Osteocyte (in vitro differentiated cells): ENCODE measurements around the gene APOL1. TPM values are rescaled to one million over a fixed set of nuclear protein-coding genes. Genes with fewer than 3 reads are reported as not detected.
A peak's percentile ranks its signal among the peaks of the same experiment; 100 is the strongest.
"Not testable (repeated sequence)": the region's sequence is repeated elsewhere in the genome, so short reads cannot be mapped to it uniquely, and the experiment has no call there.

Experiments
- DNase-seq: peaks from one replicate; pipeline ENCODE4 v3.0.0; 2021; ENCODE audit warnings: mixed read lengths; ENCODE audit not compliant: unreplicated experiment; ENCODE audit errors: extremely low spot score
- H3K27ac Mint-ChIP-seq: one replicate; pipeline ENCODE4 v1.8.0; 2021; ENCODE audit warnings: mild to moderate bottlenecking, mixed read lengths; ENCODE audit not compliant: unreplicated experiment
- H3K27me3 Mint-ChIP-seq: one replicate; pipeline ENCODE4 v1.8.0; 2021; ENCODE audit warnings: mixed read lengths; ENCODE audit not compliant: unreplicated experiment
- H3K36me3 Mint-ChIP-seq: one replicate; pipeline ENCODE4 v1.8.0; 2021; ENCODE audit warnings: mixed read lengths; ENCODE audit not compliant: unreplicated experiment
- H3K4me1 Mint-ChIP-seq: one replicate; pipeline ENCODE4 v1.8.0; 2021; ENCODE audit warnings: mixed read lengths; ENCODE audit not compliant: unreplicated experiment
- H3K4me3 Mint-ChIP-seq: one replicate; pipeline ENCODE4 v1.8.0; 2021; ENCODE audit warnings: mild to moderate bottlenecking, moderate library complexity, mixed read lengths; ENCODE audit not compliant: unreplicated experiment
- H3K9me3 Mint-ChIP-seq: one replicate; pipeline ENCODE4 v1.8.0; 2021; ENCODE audit warnings: mixed read lengths; ENCODE audit not compliant: unreplicated experiment
- total RNA-seq: library from RNA; stranded (reverse); gene quantifications from 2 replicates; pipeline ENCODE4 v1.2.1, GENCODE V29; 2021
- TF ChIP-seq, protein P1 (sequence below): fragments of 200-600 bp; sonication (generic); IDR thresholded peaks from 2 replicates; pipeline ENCODE4 v1.5.0; 2021; ENCODE audit warnings: antibody characterized with exemption, mild to moderate bottlenecking, moderate library complexity

The APOL1 gene
- total RNA-seq, 1 donor from 2014 or later = 16.2 TPM

DNA sequence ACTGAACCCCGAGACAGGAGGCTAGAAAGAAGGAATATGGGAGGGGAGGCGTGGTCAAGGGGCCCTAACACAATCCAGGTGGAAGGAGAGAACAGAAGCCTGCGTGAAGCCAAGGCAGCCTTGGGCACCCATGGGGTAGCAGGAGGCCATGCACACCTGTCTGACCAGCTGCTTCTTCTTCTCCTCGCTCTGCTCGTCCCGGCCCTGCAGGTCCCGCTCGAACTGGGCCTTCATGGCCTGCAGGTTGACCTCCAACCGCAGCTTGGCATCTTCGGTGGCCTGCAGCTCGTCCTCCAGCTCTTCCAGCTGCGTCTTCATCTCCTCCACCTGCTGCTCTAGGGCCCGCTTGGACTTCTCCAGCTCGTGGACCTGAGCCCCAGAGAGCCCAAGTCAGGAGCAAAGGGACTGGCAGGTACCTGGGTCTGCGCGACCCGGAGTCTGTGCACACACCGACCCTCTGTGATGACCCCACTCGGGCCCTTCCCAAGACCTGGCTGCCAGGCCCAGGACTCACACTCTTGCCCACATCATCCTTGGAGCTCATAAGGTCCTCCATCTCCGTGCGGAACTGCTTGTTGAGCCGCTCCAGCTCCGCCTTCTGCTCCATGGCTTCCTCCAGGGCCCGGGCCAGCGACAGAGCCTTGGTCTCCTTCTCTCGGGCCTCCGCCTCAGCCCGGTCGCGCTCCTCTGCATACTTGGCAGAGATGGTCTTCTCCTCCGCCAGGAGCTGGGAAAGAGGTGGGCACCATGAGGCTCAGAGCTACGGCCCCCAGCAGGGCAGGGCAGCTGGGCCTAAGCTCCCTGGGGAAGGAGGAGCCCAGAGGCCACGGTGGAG lies 35.9 kb downstream of the APOL1 start:
- Mint-ChIP-seq H3K9me3 (no peaks in the 10 kb centered on the region), H3K36me3 (peaks cover 48% of the 10 kb centered on the region), H3K27me3 (no peaks in the 10 kb centered on the region), H3K4me1 (peaks cover 7% of the 10 kb centered on the region), H3K27ac (peak overlapping the region; percentile 59), H3K4me3 (no peak overlapping the region)
- no peak for DNase-seq
- TF ChIP-seq, protein P1, sequence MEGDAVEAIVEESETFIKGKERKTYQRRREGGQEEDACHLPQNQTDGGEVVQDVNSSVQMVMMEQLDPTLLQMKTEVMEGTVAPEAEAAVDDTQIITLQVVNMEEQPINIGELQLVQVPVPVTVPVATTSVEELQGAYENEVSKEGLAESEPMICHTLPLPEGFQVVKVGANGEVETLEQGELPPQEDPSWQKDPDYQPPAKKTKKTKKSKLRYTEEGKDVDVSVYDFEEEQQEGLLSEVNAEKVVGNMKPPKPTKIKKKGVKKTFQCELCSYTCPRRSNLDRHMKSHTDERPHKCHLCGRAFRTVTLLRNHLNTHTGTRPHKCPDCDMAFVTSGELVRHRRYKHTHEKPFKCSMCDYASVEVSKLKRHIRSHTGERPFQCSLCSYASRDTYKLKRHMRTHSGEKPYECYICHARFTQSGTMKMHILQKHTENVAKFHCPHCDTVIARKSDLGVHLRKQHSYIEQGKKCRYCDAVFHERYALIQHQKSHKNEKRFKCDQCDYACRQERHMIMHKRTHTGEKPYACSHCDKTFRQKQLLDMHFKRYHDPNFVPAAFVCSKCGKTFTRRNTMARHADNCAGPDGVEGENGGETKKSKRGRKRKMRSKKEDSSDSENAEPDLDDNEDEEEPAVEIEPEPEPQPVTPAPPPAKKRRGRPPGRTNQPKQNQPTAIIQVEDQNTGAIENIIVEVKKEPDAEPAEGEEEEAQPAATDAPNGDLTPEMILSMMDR = no peak

DNA sequence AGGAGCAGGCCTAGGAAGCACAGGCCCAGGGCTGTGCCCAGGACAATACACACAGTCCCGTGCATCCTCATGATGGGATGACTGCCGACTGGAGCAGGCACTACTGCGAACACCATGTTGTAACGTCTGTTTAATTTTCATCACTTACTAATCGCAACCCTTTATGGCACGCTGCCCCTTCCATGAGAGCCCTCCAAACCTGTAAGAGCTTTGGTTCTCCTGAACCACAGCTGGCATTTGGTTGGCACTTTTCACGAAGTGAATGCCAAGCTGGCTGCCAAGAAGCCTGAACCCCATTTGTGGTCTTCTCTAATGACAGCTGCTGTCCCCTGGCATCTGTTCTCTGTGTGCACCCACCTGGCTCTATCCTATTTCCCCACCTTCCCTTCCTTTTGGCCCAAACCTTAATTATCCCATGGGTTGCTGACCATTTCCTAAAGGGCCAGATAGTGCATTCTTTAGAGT lies 36.5 kb downstream of the APOL1 start:
- Mint-ChIP-seq H3K27ac (no peak overlapping the region), H3K4me3 (no peak overlapping the region), H3K36me3 (peaks cover 51% of the 10 kb centered on the region), H3K27me3 (no peaks in the 10 kb centered on the region), H3K9me3 (no peaks in the 10 kb centered on the region), H3K4me1 (peaks cover 7% of the 10 kb centered on the region)
- DNase-seq = no peak
- TF ChIP-seq, protein P1 = no peak

DNA sequence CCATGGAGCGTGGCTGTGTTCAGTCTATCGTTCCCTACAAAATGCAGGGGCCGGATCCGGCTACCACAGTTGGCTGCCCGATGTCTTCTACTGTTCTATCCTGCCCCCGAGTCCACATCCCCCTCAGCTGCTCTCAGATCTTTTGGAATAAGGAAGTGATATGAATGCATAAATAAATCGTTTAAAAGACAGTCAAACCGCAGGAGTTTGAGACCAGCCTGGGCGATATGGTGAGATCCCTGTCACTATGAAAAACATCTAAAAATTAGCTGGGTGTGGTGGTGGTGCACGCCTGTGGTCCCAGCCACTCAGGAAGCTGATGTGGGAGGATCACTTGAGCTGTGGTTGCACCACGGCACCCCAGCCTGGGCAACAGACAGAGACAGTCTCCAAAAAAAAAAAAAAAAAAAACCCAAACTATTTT lies 37.0 kb downstream of the APOL1 start:
- peaks cover 54% of the 10 kb centered on the region for H3K36me3 Mint-ChIP-seq
- not testable (repeated sequence) for H3K27ac Mint-ChIP-seq, H3K9me3 Mint-ChIP-seq, H3K4me1 Mint-ChIP-seq, DNase-seq, H3K27me3 Mint-ChIP-seq, H3K4me3 Mint-ChIP-seq

DNA sequence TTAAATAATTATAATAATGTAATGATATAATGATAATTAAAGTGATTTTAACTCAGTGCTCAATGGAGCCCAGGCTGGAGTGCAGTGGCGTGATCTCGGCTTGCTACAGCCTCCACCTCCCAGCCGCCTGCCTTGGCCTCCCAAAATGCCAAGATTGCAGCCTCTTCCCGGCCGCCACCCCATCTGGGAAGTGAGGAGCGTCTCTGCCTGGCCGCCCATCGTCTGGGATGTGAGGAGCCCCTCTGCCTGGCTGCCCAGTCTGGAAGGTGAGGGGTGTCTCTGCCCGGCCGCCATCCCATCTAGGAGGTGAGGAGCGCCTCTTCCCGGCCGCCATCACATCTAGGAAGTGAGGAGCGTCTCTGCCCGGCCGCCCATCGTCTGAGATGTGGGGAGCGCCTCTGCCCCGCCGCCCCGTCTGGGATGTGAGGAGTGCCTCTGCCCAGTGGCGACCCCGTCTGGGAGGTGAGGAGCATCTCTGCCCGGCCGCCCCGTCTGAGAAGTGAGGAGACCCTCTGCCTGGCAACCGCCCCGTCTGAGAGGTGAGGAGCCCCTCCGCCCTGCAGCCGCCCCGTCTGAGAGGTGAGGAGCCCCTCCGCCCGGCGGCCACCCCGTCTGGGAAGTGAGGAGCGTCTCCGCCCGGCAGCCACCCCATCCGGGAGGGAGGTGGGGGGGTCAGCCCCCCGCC lies 37.6 kb downstream of the APOL1 start:
- H3K27ac Mint-ChIP-seq, H3K4me3 Mint-ChIP-seq, H3K4me1 Mint-ChIP-seq, H3K27me3 Mint-ChIP-seq, H3K9me3 Mint-ChIP-seq, DNase-seq: not testable (repeated sequence)
- peaks cover 59% of the 10 kb centered on the region for H3K36me3 Mint-ChIP-seq

DNA sequence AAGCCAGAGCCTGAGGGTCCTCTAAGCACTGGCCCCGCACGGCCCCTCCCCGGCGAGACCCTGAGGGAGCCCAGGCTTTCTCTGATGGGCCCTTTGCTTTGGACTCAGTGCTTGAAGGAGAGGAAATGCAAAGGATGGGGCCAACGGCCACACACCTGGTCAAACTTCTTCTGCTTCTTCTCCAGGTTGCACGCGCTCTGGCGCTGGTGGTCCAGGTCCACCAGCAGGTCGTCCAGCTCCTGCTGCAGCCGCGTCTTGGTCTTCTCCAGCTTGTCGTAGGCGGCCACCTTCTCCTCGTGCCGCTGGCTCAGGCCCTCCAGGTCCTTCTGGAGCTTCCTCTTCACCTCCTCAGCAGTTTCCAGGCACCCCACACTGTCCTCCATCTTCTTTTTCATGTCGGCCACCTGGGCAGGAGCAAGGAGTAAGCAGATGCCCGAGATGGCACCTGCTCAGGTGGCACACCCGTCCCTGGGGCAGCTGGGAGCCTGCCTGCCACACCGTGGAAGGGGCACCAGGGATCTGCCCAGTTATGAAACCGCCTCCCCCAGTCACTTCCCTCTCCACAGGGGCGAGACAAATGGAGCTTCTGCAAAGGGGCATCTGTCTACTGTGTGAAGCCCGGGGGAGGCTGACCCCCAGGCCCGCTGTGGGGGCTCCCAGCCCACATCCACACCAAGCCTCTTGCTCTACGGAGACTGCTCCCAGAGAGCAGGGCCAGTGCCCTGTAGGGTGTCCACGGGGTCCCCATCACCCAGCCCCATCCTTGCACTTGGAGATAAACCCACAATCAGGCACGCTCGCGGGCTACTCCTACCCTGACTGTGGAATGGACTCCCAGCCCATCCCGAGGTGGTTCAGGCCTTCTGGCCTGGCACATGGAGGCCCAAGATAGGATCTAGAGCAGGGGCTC lies 39.2 kb downstream of the APOL1 start:
- Mint-ChIP-seq H3K4me3 (no peak overlapping the region), H3K27ac (no peak overlapping the region)

More for the DNA sequence above, 39.2 kb downstream of the APOL1 start:
- Mint-ChIP-seq H3K4me1 (peaks cover under 1% of the 10 kb centered on the region), H3K27me3 (no peaks in the 10 kb centered on the region), H3K36me3 (peaks cover 56% of the 10 kb centered on the region), H3K9me3 (no peaks in the 10 kb centered on the region)
- DNase-seq = no peak
- TF ChIP-seq, protein P1 = no peak
